ENCODE results near the gene SH3BP1. TPM values are rescaled to one million over a fixed set of nuclear protein-coding genes. Genes with fewer than 3 reads are reported as not detected.

SH3BP1 gene
- total and polyA plus RNA-seq, 7 experiments from 2014 or later: 12.9 to 157 (median 80.4) TPM

GRCh38 chr22:37658133-37659065 is 18.9 kb downstream of the SH3BP1 start, which contains the start of gene PDXP:
TSS of gene PDXP (plus strand) at chr22:37658723. CDS start at chr22:37658783, 60 bp downstream.
- Mint-ChIP-seq H3K4me1 (peaks cover 27 to 45% (median 41%) of the 10 kb centered on the region in 7 donors), H3K36me3 (peaks cover 0 to 5% (median 0%) of the 10 kb centered on the region in 5 donors), H3K4me3 (peak within 1 kb of the TSS; percentile 85 to 95 (median 89)), H3K27me3 (no peaks in the 10 kb centered on the region), H3K27ac (peak within 1 kb of the TSS; percentile 82 to 98 (median 91)), H3K9me3 (no peaks in the 10 kb centered on the region)
- ATAC-seq (peak; percentile 96), DNase-seq (peak; percentile 95 to 99 (median 98))
- H3K4me1 ChIP-seq (ENCODE audit: control insufficient read depth in 2 of 2, insufficient read depth in 2 of 2, low read length in 2 of 2): peaks cover 23 to 26% of the 10 kb centered on the region in 2 donors
- no peaks in the 10 kb centered on the region for H3K9me3 ChIP-seq (ENCODE audit: control insufficient read depth in 2 of 3, low read length in 3 of 3)
- H3K27ac ChIP-seq (ENCODE audit: low read depth, low read length): peak within 1 kb of the TSS; percentile 75
- H3K4me3 ChIP-seq (ENCODE audit: low read length): peak within 1 kb of the TSS; percentile 60
- CTCF ChIA-PET: interaction anchor here (0.6 to 5.4 kb wide), 22 partner anchors 10 to 959 kb away, joined by 3 to 36 read pairs (median 3); partner anchors contain the start of genes GGA1 and NOL12
- H3K27me3 ChIP-seq (ENCODE audit: control insufficient read depth in 2 of 2, insufficient read depth in 2 of 2, low read length in 2 of 2): no peaks in the 10 kb centered on the region
- peaks cover 0 to 14% (median 6%) of the 10 kb centered on the region in 3 experiments for H3K36me3 ChIP-seq (ENCODE audit: control insufficient read depth in 2 of 3, insufficient read depth in 3 of 3, low read length in 3 of 3)
- POLR2A ChIA-PET: interaction anchor here (0.8 to 6.4 kb wide), 17 partner anchors 8 to 174 kb away, joined by 3 to 142 read pairs (median 7); partner anchors contain the start of genes GGA1, LGALS1, NOL12 and SH3BP1
- intact Hi-C loops (cut with micrococcal nuclease): loop anchor here (1.0 to 10.0 kb wide), 8 partner anchors 15 to 186 kb away; partner anchors contain the start of genes SH3BP1 (in 2 of the 2), ANKRD54 (in 1 of the 2), EIF3L (in 1 of the 2) and GGA1 (in 1 of the 2)

GRCh38 chr22:37659066-37659896 is 19.8 kb downstream of the SH3BP1 start:
- H3K4me3 Mint-ChIP-seq: peak overlapping the region; percentile 77 to 93 (median 80)
- peaks cover 27 to 45% (median 41%) of the 10 kb centered on the region in 7 donors for H3K4me1 Mint-ChIP-seq
- ATAC-seq: no peak
- no peaks in the 10 kb centered on the region for H3K27me3 Mint-ChIP-seq
- H3K36me3 Mint-ChIP-seq: peaks cover 0 to under 1% (median 0%) of the 10 kb centered on the region in 5 donors
- peak overlapping the region; percentile 42 for H3K27ac ChIP-seq (ENCODE audit: low read depth, low read length)
- H3K36me3 ChIP-seq (ENCODE audit: control insufficient read depth in 2 of 3, insufficient read depth in 3 of 3, low read length in 3 of 3): peaks cover 0 to 5% (median 0%) of the 10 kb centered on the region in 3 experiments
- no peaks in the 10 kb centered on the region for H3K27me3 ChIP-seq (ENCODE audit: control insufficient read depth in 2 of 2, insufficient read depth in 2 of 2, low read length in 2 of 2)
- intact Hi-C loops (cut with micrococcal nuclease): loop anchor here in 1 of 2 donors (10.0 kb wide), 1 partner anchor 186 kb away; the partner anchor contains the start of genes ANKRD54 and EIF3L
- DNase-seq: peak in 1 of 9 donors; percentile 52
- peaks cover 23 to 26% of the 10 kb centered on the region in 2 donors for H3K4me1 ChIP-seq (ENCODE audit: control insufficient read depth in 2 of 2, insufficient read depth in 2 of 2, low read length in 2 of 2)
- peak overlapping the region in 6 of 9 donors; percentile 36 to 80 (median 70) for H3K27ac Mint-ChIP-seq
- H3K9me3 ChIP-seq (ENCODE audit: control insufficient read depth in 2 of 3, low read length in 3 of 3): no peaks in the 10 kb centered on the region
- ChIA-PET POLR2A (interaction anchor here (0.9 to 6.4 kb wide), 15 partner anchors 8 to 175 kb away, joined by 3 to 142 read pairs (median 12); partner anchors contain the start of genes GGA1, LGALS1, NOL12 and SH3BP1), CTCF (interaction anchor here (0.7 to 5.4 kb wide), 12 partner anchors 11 to 30 kb away, joined by 3 to 36 read pairs (median 5); partner anchors contain the start of gene NOL12)
- peak overlapping the region; percentile 60 for H3K4me3 ChIP-seq (ENCODE audit: low read length)
- no peaks in the 10 kb centered on the region for H3K9me3 Mint-ChIP-seq

GRCh38 chr22:37659897-37660708 is 20.6 kb downstream of the SH3BP1 start:
- intact Hi-C loops (cut with micrococcal nuclease): loop anchor here in 1 of 2 donors (10.0 kb wide), 1 partner anchor 185 kb away; the partner anchor contains the start of genes ANKRD54 and EIF3L
- peaks cover 23 to 26% of the 10 kb centered on the region in 2 donors for H3K4me1 ChIP-seq (ENCODE audit: control insufficient read depth in 2 of 2, insufficient read depth in 2 of 2, low read length in 2 of 2)
- no peaks in the 10 kb centered on the region for H3K36me3 Mint-ChIP-seq

GRCh38 chr22:37660709-37661045 is 21.2 kb downstream of the SH3BP1 start:
- CTCF ChIA-PET: interaction anchor here (0.8 to 2.8 kb wide), 6 partner anchors 9 to 39 kb away, joined by 3 to 30 read pairs (median 6); no protein-coding TSS in a partner anchor
- POLR2A ChIA-PET: interaction anchor here (0.5 to 7.9 kb wide), 10 partner anchors 10 to 78 kb away, joined by 3 to 142 read pairs (median 10); partner anchors contain the start of genes LGALS1 and NOL12
- H3K27ac Mint-ChIP-seq: peak overlapping the region in 5 of 9 donors; percentile 25 to 72 (median 50)
- H3K9me3 Mint-ChIP-seq: no peaks in the 10 kb centered on the region
- no peaks in the 10 kb centered on the region for H3K27me3 ChIP-seq (ENCODE audit: control insufficient read depth in 2 of 2, insufficient read depth in 2 of 2, low read length in 2 of 2)
- no peak overlapping the region for H3K27ac ChIP-seq (ENCODE audit: low read depth, low read length)
- H3K36me3 ChIP-seq (ENCODE audit: control insufficient read depth in 2 of 3, insufficient read depth in 3 of 3, low read length in 3 of 3): peaks cover 0 to 4% (median 0%) of the 10 kb centered on the region in 3 experiments
- no peaks in the 10 kb centered on the region for H3K27me3 Mint-ChIP-seq
- peaks cover 23 to 26% of the 10 kb centered on the region in 2 donors for H3K4me1 ChIP-seq (ENCODE audit: control insufficient read depth in 2 of 2, insufficient read depth in 2 of 2, low read length in 2 of 2)
- ATAC-seq: no peak
- no peak for DNase-seq
- peak overlapping the region in 9 of 10 donors; percentile 26 to 93 (median 79) for H3K4me3 Mint-ChIP-seq
- H3K9me3 ChIP-seq (ENCODE audit: control insufficient read depth in 2 of 3, low read length in 3 of 3): no peaks in the 10 kb centered on the region
- no peak overlapping the region for H3K4me3 ChIP-seq (ENCODE audit: low read length)
- no peaks in the 10 kb centered on the region for H3K36me3 Mint-ChIP-seq
- H3K4me1 Mint-ChIP-seq: peaks cover 27 to 45% (median 41%) of the 10 kb centered on the region in 7 donors
- intact Hi-C loops (cut with micrococcal nuclease): loop anchor here in 1 of 2 donors (1.0 kb wide), 2 partner anchors 21 to 203 kb away; no protein-coding TSS in a partner anchor

More at GRCh38 chr22:37659897-37660708, 20.6 kb downstream of the SH3BP1 start:
- Histone ChIP-seq H3K36me3 (ENCODE audit: control insufficient read depth in 2 of 3, insufficient read depth in 3 of 3, low read length in 3 of 3) (no peaks in the 10 kb centered on the region), H3K27ac (ENCODE audit: low read depth, low read length) (peak overlapping the region; percentile 42), H3K4me3 (ENCODE audit: low read length) (peak overlapping the region; percentile 60), H3K27me3 (ENCODE audit: control insufficient read depth in 2 of 2, insufficient read depth in 2 of 2, low read length in 2 of 2) (no peaks in the 10 kb centered on the region), H3K9me3 (ENCODE audit: control insufficient read depth in 2 of 3, low read length in 3 of 3) (no peaks in the 10 kb centered on the region)
- POLR2A ChIA-PET: interaction anchor here (0.5 to 6.4 kb wide), 8 partner anchors 14 to 77 kb away, joined by 3 to 142 read pairs (median 24); partner anchors contain the start of genes LGALS1, NOL12 and SH3BP1
- Mint-ChIP-seq H3K4me1 (peaks cover 27 to 45% (median 41%) of the 10 kb centered on the region in 7 donors), H3K27me3 (no peaks in the 10 kb centered on the region), H3K4me3 (peak overlapping the region; percentile 77 to 93 (median 80)), H3K9me3 (no peaks in the 10 kb centered on the region), H3K27ac (peak overlapping the region in 6 of 9 donors; percentile 50 to 80 (median 70))
- ATAC-seq (no peak), DNase-seq (no peak)
- CTCF ChIA-PET: interaction anchor here (0.7 to 5.4 kb wide), 10 partner anchors 9 to 38 kb away, joined by 3 to 36 read pairs (median 8); partner anchors contain the start of gene NOL12
